ENCODE results near the gene NPR1. TPM values are rescaled to one million over a fixed set of nuclear protein-coding genes. Genes with fewer than 3 reads are reported as not detected.

The NPR1 gene
- total RNA-seq, 6 experiments from 2014 or later: 0.05 TPM; not detected in 5

DNA sequence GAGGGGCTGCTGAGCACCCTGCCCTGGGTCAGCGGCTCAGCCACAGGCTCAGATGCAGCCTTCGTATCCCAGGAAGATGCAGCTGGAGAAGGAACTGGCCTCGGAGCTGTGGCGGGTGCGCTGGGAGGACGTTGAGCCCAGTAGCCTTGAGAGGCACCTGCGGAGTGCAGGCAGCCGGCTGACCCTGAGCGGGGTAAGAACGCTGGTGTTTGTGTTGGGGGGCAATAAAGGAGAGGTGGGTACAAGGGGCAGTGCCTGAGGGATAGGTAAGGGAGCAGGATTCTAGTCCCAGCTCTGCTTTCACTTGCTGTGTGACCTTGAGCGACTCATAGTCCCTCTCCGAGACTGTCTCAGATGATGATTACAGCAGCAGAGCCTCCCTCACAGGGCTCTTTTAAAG lies 6.4 kb downstream of the NPR1 start:
- no peak overlapping the region for H3K4me3 Mint-ChIP-seq
- no peak overlapping the region for H3K27ac Mint-ChIP-seq
- no peaks in the 10 kb centered on the region for H3K9me3 Mint-ChIP-seq
- DNase-seq: no peak
- no peaks in the 10 kb centered on the region for H3K36me3 Mint-ChIP-seq (ENCODE audit: low read depth)
- peaks cover 9% of the 10 kb centered on the region for H3K4me1 Mint-ChIP-seq (ENCODE audit: low read depth)
- TF ChIP-seq, protein P1, sequence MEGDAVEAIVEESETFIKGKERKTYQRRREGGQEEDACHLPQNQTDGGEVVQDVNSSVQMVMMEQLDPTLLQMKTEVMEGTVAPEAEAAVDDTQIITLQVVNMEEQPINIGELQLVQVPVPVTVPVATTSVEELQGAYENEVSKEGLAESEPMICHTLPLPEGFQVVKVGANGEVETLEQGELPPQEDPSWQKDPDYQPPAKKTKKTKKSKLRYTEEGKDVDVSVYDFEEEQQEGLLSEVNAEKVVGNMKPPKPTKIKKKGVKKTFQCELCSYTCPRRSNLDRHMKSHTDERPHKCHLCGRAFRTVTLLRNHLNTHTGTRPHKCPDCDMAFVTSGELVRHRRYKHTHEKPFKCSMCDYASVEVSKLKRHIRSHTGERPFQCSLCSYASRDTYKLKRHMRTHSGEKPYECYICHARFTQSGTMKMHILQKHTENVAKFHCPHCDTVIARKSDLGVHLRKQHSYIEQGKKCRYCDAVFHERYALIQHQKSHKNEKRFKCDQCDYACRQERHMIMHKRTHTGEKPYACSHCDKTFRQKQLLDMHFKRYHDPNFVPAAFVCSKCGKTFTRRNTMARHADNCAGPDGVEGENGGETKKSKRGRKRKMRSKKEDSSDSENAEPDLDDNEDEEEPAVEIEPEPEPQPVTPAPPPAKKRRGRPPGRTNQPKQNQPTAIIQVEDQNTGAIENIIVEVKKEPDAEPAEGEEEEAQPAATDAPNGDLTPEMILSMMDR (IDR thresholded peaks at IDR 0.05): no peak
- peaks cover 46% of the 10 kb centered on the region for H3K27me3 Mint-ChIP-seq (ENCODE audit: insufficient read depth)

DNA sequence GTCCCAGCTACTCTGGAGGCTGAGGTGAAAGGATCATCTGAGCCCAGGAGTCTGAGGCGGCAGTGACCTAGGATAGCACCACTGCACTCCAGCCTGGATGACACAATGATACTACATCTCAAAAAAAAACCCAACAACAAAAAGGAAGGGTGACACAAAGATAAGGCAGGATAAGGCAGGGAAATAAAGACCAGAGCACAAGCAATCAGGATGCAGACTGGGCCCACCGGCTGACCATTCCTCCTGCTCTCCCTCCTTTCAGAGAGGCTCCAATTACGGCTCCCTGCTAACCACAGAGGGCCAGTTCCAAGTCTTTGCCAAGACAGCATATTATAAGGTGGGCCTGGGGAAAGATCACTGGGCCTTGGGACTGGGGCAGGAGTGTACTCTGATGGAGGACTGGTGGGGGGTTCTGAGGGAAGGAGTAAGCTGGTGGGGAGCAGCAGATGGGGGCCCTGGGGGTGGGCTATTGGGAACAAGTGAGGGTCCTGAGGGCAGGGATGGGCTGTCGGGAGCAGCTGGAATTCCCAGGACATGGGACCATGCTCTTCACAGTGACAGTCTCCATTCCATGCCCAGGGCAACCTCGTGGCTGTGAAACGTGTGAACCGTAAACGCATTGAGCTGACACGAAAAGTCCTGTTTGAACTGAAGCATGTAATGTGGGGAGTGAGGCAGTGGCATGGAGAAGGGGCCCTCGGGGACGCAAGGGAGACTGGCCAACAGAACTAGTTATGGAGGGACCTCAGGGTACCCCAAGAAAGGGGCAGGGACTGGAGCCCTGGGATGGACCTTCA lies 7.3 kb downstream of the NPR1 start:
- H3K36me3 Mint-ChIP-seq (ENCODE audit: low read depth): no peaks in the 10 kb centered on the region
- H3K9me3 Mint-ChIP-seq: no peaks in the 10 kb centered on the region
- no peak overlapping the region for H3K4me3 Mint-ChIP-seq
- no peak for DNase-seq
- H3K27me3 Mint-ChIP-seq (ENCODE audit: insufficient read depth): peaks cover 47% of the 10 kb centered on the region
- TF ChIP-seq, protein P1 (IDR thresholded peaks at IDR 0.05): no peak
- no peak overlapping the region for H3K27ac Mint-ChIP-seq
- H3K4me1 Mint-ChIP-seq (ENCODE audit: low read depth): peaks cover 8% of the 10 kb centered on the region

DNA sequence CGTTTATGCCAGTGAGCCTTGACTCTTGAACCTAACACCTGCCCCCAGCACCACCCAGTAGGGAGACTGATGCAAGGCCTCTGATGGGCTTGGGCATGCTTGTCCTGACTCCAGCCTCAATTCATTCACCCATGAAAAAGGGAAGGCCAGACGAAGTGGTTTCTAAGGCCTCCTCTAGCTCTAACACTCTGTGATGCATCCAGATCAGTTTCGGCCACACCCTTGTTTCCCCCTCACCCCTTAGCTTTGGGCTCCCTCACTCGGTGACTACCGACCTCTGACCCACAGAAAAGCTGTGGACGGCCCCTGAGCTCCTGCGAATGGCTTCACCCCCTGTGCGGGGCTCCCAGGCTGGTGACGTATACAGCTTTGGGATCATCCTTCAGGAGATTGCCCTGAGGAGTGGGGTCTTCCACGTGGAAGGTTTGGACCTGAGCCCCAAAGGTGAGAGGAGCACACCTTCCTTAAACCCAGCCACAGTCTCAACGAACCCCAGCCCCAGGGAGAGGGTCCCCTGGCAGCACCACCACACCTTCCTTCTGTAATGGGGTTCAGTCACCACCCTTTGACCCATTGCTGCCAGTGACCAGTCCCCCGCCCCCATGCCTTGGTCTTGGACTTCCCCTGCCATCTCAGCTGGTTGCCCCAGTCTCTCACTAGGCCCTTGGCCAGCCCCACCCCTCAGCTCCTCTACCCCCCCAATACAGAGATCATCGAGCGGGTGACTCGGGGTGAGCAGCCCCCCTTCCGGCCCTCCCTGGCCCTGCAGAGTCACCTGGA lies 9.0 kb downstream of the NPR1 start:
- Mint-ChIP-seq H3K4me1 (ENCODE audit: low read depth) (peaks cover 8% of the 10 kb centered on the region), H3K4me3 (no peak overlapping the region), H3K27me3 (ENCODE audit: insufficient read depth) (peaks cover 31% of the 10 kb centered on the region), H3K9me3 (no peaks in the 10 kb centered on the region), H3K27ac (no peak overlapping the region), H3K36me3 (ENCODE audit: low read depth) (no peaks in the 10 kb centered on the region)
- no peak for DNase-seq
- TF ChIP-seq, protein P1 (IDR thresholded peaks at IDR 0.05): no peak

DNA sequence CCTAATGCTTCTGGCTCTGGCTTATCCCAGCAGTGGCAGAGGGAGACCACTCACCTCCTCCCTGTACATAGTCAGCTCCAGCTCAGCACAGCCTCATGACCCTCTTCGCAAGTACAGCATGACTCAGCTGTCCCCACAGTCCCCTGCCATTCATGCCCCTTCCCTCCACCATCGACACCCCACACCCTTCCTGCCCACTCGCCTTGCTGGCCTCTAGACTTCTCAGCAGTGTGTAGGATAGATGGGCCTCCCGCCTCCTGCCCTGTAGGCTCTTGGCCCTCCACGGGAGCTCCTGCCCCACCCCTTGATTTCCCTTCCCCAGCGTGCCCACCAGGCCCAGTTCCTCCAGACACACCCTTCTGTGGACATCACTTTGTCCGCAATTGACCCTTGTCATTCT lies 9.8 kb downstream of the NPR1 start:
- DNase-seq: no peak
- H3K9me3 Mint-ChIP-seq: no peaks in the 10 kb centered on the region
- H3K4me3 Mint-ChIP-seq: no peak overlapping the region

DNA sequence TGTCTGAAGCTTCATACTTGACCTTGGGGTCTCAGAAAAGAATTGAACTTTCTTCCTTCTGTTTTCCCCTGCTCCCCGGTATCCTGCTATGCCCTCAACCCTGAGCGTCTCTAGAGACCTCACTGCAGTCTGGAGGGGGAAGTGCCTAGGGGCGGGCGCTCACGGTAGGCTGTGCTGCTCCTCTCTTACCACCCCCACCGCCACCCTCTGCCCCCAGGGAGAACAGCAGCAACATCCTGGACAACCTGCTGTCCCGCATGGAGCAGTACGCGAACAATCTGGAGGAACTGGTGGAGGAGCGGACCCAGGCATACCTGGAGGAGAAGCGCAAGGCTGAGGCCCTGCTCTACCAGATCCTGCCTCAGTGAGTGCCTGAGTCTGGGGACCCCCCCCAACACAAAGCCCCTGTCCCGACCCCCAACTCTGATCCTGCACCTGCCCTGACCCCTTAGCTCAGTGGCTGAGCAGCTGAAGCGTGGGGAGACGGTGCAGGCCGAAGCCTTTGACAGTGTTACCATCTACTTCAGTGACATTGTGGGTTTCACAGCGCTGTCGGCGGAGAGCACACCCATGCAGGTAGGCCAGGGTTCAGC lies 10.3 kb downstream of the NPR1 start:
- TF ChIP-seq, protein P1 (IDR thresholded peaks at IDR 0.05): no peak

More for the DNA sequence above, 9.8 kb downstream of the NPR1 start:
- TF ChIP-seq, protein P1 (IDR thresholded peaks at IDR 0.05): no peak
- H3K36me3 Mint-ChIP-seq (ENCODE audit: low read depth): no peaks in the 10 kb centered on the region
- peaks cover 8% of the 10 kb centered on the region for H3K4me1 Mint-ChIP-seq (ENCODE audit: low read depth)
- H3K27ac Mint-ChIP-seq: no peak overlapping the region
- H3K27me3 Mint-ChIP-seq (ENCODE audit: insufficient read depth): peaks cover 29% of the 10 kb centered on the region

More for the DNA sequence above, 10.3 kb downstream of the NPR1 start:
- H3K4me3 Mint-ChIP-seq: no peak overlapping the region
- no peak overlapping the region for H3K27ac Mint-ChIP-seq
- H3K36me3 Mint-ChIP-seq (ENCODE audit: low read depth): no peaks in the 10 kb centered on the region
- H3K4me1 Mint-ChIP-seq (ENCODE audit: low read depth): peaks cover 4% of the 10 kb centered on the region
- DNase-seq: no peak
- no peaks in the 10 kb centered on the region for H3K9me3 Mint-ChIP-seq
- peaks cover 29% of the 10 kb centered on the region for H3K27me3 Mint-ChIP-seq (ENCODE audit: insufficient read depth)

Data from HFFc6 (cell line).